D721Med (cell line): ENCODE measurements around the gene DGKZ.

Source experiments
- DNase-seq: peaks from one replicate; pipeline ENCODE4 v3.0.0; 2011; ENCODE audit warnings: low spot score; ENCODE audit not compliant: insufficient read length
- FAIRE-seq: peaks from 2 replicates; lab custom pipeline; 2011; peaks lifted over from hg19 to GRCh38; lab: Jason Lieb, UNC
- TF ChIP-seq, protein P1 (sequence below): IDR thresholded peaks from 2 replicates; pipeline ENCODE4 v1.5.1; 2012; ENCODE audit warnings: mild to moderate bottlenecking, control low read depth; ENCODE audit not compliant: insufficient read depth; ENCODE audit errors: missing control alignments

The DGKZ gene

DNA sequence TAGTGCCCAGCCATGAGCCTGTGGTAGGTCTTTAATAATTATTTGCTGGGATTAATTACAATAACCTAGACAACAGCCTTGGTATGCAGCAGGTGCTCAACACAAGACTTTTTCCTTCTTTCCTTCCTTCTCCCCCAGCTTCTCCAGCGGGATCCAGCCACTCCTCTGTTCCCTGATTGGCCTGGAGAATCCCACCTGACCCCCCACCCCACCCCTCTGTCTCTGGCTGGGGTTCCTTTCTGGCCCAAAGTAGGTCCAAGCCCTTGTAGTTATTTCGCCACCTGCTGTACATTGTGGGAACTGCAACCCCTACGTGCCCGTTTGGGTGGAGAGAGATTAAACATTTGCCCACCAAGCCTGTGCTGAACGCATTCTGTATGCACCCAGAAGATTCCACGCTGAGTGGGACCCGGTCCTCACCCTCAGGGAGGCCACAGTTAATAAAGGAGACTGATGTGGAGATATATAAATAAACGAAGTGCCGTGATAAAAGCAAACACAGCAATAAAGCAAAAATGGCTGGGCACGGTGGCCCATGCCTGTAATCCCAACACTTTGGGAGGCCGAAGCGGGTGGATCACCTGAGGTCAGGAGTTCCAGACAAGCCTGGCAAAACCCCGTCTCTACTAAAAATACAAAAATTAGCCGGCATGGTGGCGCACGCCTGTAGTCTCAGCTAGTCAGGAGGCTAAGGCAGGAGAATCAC is 32.1 kb upstream of the DGKZ start:
- FAIRE-seq (no peak), DNase-seq (peak; percentile 69)
- TF ChIP-seq, protein P1, sequence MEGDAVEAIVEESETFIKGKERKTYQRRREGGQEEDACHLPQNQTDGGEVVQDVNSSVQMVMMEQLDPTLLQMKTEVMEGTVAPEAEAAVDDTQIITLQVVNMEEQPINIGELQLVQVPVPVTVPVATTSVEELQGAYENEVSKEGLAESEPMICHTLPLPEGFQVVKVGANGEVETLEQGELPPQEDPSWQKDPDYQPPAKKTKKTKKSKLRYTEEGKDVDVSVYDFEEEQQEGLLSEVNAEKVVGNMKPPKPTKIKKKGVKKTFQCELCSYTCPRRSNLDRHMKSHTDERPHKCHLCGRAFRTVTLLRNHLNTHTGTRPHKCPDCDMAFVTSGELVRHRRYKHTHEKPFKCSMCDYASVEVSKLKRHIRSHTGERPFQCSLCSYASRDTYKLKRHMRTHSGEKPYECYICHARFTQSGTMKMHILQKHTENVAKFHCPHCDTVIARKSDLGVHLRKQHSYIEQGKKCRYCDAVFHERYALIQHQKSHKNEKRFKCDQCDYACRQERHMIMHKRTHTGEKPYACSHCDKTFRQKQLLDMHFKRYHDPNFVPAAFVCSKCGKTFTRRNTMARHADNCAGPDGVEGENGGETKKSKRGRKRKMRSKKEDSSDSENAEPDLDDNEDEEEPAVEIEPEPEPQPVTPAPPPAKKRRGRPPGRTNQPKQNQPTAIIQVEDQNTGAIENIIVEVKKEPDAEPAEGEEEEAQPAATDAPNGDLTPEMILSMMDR: peak; percentile 78

DNA sequence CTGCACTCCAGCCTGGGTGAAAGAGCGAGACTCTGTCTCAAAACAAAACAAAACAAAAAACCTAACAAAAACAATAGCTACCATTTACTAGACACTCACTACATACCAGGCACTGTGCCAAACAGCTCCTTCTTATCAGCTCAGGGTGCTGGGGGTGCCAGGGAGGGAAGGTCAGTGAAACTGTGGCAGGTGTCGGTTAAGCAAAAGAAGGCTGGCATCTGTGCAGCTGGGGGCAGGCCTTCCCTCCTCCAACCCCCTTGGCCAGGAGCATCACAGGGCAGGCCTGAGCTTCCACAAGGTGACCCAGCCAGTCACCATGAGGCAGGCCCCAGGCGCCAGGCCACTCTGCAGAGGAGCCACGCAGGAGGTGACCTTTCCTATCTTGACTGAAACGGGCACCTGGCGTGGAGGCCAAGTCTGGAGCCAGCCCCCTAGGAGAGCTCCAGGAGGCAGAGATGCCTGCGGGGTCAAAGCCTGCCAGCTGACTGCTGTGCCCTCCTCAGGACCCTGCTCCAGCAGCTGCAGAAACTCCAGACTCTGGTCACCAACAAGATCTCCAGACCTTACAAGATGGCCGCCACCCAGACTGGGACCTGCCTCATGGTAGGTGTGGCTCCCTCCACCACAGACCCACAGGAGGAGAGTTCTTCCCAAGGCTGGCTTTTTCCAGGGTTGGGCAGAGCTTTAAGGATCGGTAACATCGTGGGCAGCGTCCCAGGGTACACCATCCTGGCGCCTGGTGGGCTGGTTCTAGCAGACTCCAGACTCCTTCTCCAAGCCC is 31.3 kb upstream of the DGKZ start:
- TF ChIP-seq, protein P1: no peak
- no peak for FAIRE-seq
- no peak for DNase-seq

DNA sequence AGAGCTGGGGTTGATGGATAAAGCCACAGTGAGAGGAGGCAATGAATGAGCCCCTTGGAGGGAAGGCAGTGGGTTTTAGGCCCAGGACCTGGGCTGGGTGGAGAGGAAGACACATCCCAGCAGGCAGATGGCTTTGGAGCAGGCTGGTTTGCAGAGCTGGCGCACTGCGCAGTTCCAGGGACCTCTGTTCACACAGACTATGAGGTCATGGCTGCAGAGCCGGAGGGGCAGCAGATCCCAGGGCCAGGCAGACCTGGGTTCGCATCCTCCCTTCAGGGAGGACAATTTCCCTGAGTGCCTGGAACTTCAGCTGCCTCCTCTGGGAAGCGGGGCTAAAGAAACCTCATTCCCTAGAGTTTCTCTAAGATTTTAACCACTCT is 28.2 kb upstream of the DGKZ start:
- FAIRE-seq (no peak), DNase-seq (no peak)
- TF ChIP-seq, protein P1: no peak

DNA sequence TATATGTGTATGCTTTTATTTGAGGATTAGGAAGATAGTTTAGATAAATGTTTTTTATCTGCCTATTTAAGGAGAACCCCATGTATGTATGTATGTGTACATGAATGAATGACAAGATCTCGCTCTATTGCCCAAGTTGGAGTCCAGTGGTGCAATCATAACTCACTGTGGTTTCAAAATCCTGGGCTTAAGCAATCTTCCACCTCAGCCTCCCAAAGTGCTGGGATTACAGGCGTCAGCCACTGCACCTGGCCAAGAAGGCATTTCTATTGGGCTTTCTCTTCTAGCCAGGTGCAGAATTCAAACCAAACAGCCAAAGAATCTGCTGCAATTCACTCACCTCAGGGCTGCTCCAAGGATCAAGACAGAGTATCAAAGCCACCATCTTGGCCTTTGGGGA is 25.5 kb upstream of the DGKZ start:
- no peak for FAIRE-seq
- DNase-seq: no peak
- TF ChIP-seq, protein P1: no peak

DNA sequence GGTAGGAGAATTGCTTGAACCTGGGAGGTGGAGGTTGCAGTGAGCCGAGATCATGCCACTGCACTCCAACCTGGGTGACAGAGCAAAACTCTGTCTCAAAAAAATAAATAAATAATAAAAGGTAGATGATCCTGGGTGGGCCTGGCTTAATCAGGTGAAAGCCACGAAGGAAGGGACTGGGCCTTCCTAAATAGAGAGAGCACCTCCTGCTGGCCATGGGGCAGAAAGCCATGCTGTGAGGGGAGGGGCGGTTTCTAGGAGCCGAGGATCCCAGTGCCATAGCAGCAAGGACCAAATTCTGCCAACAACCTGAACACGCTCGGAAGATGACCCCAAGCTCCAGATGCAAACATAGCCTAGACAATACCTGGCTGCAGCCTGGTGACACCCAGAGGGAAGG is 24.5 kb upstream of the DGKZ start:
- no peak for FAIRE-seq

DNA sequence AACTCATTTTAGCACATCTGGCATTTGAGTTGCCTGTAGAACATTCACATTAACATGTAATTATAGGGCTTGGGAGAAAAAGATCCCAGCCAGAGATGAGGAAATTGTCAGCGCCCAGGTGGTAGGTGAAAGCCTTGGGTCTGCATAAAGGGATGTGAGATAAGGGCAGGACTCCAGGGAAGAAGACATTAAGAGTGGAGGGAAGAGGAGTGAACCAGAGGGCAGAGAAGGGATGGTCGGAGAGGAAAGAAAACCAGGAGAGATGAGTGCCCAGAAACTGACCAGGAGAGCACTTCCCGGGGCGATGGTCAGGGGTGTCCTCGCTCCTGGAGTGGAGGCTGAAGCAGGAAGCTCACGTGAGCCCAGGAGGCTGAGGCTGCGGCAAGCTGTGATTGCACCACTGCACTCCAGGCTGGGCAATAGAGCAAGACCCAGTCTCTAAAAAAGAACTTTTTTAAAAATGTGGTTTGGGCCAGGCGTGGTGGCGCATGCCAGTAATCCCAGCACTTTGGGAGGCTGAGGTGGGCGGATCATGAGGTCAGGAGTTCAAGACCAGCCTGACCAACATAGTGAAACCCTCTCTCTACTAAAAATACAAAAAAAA is 20.3 kb upstream of the DGKZ start:
- DNase-seq (no peak), FAIRE-seq (no peak)
- TF ChIP-seq, protein P1: no peak

More for the DNA sequence above, 24.5 kb upstream of the DGKZ start:
- no peak for DNase-seq
- TF ChIP-seq, protein P1: no peak
